HG03342 (cell line): ENCODE data around the gene NLRX1.
"Not testable (repeated sequence)": the region's sequence is repeated elsewhere in the genome, so short reads cannot be mapped to it uniquely, and the experiment has no call there.

Experiments
- ATAC-seq: cut with Tn5 transposase; IDR thresholded peaks from one replicate; pipeline ENCODE4 v1.9.1; 2021; ENCODE audit warnings: mild to moderate bottlenecking, moderate library complexity; ENCODE audit not compliant: unreplicated experiment

The NLRX1 gene

DNA sequence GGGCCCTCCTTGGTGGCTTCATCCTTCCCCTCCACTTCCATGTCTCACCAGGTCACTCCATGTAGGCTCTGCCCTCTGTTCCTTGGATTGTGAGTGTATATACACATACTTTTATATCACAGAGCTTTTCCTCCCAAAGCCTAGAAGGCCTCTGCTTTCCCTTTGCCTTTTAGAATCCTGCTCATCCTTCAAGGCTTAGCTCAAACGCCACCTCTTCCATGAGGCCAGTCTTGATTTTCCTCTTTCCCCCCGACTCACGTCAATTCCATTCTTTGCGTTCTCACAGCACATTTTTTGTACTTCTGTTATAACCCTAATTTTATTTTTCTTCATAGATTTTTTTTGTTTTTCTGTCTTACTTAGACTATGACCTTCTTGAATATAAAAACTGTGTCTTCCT, 15.9 kb upstream of the NLRX1 start:
- no peak for ATAC-seq

DNA sequence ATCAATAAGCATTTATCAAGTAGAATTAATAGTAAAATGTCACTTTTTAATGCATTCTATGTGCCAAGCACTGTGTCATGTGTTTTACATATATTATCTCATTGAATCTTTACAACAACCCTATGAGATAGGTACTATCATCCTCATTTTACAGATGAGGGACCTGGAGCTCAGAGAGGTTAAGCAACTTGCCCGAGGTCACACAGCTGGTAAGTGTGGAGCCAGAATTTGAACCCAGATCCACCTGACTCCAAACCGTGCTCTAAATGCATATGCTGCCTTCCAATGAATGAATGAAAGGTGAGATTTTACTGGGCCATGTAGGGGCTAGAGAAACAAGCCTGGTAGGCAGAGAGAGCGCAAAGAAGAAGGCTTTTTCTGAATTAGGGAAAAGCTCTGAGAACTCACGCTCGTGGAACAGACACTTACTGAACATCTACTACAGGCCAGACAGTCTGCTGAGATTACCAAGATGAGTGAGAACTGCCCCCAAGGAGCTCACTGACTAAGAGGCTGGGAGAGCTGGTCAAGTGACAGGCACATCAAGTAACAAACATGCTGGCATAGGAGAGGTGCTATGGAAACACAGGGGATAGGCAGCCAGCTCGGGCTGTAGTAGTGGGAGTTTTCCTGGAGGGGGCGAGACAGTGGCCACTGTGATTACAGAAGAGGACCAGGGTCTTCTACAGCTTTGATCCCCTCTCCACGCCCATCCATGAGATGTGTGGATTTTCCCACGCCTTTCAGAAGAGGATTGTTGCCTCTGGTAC, 15.3 kb upstream of the NLRX1 start:
- no peak for ATAC-seq

DNA sequence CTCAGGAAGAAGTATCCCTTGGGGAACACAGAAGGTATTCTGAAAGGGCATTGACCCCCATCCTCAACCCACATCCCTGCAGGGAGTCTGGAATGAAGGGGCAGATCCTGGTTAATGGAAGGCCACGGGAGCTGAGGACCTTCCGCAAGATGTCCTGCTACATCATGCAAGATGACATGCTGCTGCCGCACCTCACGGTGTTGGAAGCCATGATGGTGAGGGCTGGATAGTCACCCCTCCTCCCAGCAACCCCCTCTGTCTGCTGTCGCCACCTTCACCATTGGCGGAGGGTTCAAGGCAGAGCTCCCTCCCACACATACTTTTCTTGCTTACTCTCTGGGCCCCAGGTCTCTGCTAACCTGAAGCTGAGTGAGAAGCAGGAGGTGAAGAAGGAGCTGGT, 14.3 kb upstream of the NLRX1 start:
- ATAC-seq = no peak

DNA sequence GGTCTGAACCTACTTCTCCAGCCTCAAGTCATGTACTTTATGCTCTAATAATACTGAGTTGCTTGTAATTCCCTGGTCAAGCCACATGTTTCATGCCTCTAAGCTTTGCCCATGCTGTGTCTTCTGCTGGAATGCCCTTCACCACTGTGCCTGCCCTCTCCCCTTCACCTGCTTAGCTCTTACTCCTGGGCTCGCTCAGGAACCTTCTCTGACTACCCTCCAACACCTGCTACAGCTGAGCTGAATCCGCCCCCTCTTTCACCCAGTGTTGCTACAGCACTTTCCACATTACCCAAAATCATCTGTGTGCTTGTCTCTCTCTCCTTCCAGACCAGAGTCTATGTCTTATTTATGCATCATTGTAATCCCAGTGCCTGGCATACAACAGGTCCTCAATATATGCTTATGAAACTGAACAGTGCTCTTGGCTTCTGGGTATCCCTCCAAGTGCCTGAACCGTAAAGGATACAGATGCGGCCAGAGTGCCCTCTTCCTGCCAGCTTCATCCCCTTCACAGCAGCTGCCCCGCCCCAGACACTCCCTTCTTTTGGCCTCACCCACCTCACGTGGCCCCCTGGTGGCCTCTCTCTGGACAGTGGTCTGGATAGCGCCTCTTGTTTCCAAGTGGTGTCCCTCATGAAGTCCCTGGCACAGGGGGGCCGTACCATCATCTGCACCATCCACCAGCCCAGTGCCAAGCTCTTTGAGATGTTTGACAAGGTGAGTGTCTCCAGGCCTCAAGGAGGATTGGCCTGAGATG, 12.6 kb upstream of the NLRX1 start:
- no peak for ATAC-seq

DNA sequence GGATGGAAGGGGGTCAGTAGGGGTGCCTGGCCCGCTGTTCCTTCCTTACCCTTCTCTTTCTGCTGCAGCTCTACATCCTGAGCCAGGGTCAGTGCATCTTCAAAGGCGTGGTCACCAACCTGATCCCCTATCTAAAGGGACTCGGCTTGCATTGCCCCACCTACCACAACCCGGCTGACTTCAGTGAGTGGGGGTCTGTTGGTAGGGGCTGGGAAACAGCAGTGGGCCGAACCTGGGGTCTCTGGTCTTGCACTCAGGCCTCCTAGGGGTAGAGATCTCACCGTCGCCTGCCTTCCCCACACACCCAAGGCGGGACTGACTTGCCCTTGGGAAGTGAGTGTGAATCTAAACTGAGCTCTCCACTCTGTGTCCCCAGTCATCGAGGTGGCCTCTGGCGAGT, 12.0 kb upstream of the NLRX1 start:
- ATAC-seq = no peak

DNA sequence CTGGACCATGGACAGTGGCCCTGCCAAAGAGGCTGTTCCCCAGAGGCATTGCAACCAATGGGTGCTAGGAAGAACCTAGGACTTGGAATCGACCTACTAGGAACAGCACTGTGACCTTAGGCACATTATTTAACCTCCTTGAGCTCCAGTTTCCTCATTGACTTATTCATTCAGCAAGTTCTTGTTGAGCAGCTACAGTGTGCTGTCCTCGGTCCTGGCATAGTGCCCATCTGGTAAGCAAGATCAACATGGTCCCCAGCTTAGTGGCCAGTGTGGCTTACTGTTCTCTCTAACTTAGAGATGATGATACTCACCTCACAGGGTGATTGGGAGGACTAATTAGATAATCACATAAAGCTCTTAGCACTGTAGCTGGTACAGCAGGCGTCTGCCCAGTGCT, 11.5 kb upstream of the NLRX1 start:
- no peak for ATAC-seq

DNA sequence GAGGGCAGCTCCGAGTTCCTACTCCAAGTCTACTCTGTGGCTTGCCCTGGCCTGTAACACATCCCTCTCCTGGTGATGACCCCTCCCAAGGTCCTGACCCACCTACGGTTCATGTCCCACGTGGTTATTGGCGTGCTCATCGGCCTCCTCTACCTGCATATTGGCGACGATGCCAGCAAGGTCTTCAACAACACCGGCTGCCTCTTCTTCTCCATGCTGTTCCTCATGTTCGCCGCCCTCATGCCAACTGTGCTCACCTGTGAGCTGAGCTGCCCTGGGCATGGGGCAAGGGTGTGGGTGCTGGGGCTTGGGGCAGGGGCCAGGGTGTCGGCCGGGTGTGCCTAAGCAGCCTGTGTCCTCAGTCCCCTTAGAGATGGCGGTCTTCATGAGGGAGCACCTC, 10.1 kb upstream of the NLRX1 start:
- no peak for ATAC-seq

DNA sequence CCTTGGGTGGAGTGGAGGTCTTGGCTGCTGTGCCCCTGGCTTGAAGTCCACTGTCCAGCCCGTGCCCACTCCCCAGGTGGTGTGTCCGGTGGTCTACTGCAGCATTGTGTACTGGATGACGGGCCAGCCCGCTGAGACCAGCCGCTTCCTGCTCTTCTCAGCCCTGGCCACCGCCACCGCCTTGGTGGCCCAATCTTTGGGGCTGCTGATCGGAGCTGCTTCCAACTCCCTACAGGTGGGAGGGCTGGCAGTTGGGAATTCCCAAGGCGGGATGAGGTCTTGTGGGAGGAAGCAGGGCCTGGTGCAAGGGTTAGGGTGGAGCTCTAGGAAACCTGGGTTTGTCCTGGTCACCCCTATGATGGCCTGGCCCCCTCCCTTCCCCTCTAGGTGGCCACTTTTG, 8.4 kb upstream of the NLRX1 start:
- no peak for ATAC-seq

DNA sequence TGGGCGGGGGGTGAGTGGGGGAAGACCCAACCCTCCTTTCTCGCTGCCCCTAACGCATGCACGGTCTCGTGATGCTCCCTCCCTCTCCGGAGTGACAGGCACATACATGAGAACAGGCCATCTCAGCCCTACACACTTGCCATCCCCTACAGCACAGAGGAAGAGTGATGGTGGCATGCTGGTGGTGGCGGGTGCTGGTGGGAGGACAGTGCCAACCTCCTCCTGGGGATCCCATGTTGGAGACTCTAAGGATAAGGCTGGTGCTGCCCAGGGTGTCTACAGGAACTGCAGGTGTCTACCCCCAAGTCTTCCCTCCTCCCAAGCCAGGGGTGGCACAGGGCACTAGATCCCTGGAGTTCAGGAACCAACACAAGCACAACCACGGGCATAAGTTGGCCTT, 6.7 kb upstream of the NLRX1 start:
- no peak for ATAC-seq

DNA sequence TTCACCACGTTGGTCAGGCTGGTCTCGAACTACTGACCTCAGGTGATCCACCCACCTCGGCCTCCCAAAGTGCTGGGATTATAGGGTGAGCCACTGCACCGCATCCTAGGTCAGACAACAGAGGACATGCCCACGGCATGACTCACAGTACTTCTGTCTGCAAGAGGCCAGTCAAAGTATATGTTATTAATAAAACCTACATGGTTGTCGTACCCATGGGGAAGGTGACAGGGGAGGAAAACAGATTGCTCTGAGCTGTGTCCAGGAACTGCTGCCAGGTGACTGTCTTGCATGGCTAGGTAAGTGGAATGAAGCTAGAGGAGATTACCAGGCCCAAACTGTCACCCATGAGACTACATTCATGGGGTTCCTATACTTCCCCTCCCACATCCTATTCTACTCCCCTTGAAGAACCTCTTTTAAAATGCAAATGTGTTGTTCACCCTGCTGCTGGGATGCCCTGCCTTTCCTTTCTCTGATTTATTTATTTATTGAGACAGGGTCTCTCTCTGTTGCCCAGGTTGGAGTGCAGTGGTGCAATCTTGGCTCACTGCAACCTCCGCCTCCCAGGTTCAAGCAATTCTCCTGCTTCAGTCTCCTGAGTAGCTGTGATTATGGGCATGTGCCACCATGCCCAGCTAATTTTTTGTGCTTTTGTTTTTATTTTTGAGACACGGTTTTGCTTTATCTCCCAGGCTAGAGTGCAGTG, 2.0 kb upstream of the NLRX1 start:
- no peak for ATAC-seq

DNA sequence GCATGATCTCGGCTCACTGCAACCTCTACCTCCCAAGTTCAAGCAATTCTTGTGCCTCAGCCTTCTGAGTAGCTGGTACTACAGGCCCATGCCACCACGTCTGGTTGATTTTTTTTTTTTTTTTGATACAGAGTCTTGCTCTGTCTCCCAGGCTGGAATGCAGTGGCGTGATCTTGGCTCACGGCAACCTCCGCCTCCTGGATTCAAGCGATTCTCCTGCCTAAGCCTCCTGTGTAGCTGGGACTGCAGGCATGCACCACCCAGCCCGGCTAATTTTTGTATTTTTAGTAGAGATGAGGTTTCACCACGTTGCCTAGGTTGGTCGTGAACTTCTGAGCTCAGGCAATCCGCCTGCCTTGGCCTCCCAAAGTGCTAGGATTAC, 1.5 kb upstream of the NLRX1 start:
- not testable (repeated sequence) for ATAC-seq

DNA sequence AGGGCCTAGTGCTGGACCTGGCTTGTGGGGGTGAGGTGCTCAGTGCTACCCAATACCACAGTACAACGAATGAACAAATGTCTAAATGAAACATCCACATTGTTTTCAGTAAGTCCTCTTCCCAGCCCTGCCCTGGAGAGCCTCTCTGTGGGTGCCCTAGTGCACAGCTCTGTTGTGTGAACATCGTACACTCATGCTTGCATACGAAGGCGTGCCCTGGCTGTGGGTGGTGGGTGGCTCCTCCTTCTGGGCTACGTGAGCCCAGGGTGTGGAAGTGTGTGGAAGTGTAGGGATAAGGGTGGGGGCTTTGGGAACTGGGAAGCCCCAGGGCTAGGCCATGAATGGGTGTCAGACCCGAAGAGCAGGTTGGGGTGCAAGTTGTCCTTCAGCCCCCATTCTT, 592 bp upstream of the NLRX1 start:
- ATAC-seq = no peak

DNA sequence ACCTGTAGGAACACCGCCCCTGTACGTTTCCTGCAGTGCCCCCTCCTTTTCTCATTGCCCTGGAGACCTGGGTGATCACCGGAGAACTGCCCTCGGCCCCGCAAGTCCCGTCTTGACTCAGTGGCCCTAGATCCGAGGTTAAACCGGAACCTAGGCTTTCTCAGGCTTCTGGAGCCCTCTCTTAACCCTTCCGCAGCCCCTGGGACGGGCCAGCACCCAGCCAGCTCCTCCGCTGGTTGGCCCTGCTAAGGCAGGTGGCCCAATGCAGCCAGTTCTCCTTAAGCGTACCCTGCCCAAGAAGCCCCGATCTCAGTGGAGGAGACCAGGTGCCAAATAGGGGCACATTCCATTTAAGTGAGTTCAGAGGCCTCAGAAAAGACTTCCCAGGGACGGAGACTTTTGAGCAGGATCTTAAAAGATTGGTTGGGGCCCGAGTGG, 776 bp downstream of the NLRX1 start:
- peak; percentile 23 for ATAC-seq

DNA sequence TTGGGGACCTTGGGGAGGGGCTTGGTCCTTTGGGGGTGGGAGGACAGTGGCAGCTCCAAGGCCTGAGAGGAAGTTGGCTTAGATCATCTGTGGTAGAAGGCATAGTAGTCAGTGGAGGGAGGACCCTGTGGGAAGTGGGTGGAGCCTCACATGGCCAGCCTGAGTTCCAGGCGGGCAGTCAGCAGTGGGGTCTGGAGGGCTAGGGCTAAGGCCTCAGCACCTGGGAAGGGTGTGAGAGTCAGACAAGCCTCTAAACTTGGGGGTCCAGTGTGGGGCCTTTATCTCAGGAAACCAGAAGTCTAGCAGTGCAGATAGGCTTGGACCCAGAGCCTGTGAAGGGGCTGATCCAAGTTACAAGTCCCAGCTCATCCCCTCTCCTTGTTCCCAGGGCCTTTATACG, 4.0 kb downstream of the NLRX1 start:
- ATAC-seq = no peak

DNA sequence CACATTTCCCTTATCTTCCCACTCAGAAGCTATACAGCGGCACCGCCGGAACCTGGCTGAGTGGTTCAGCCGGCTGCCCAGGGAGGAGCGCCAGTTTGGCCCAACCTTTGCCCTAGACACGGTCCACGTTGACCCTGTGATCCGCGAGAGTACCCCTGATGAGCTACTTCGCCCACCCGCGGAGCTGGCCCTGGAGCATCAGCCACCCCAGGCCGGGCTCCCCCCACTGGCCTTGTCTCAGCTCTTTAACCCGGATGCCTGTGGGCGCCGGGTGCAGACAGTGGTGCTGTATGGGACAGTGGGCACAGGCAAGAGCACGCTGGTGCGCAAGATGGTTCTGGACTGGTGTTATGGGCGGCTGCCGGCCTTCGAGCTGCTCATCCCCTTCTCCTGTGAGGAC, 4.9 kb downstream of the NLRX1 start:
- no peak for ATAC-seq

DNA sequence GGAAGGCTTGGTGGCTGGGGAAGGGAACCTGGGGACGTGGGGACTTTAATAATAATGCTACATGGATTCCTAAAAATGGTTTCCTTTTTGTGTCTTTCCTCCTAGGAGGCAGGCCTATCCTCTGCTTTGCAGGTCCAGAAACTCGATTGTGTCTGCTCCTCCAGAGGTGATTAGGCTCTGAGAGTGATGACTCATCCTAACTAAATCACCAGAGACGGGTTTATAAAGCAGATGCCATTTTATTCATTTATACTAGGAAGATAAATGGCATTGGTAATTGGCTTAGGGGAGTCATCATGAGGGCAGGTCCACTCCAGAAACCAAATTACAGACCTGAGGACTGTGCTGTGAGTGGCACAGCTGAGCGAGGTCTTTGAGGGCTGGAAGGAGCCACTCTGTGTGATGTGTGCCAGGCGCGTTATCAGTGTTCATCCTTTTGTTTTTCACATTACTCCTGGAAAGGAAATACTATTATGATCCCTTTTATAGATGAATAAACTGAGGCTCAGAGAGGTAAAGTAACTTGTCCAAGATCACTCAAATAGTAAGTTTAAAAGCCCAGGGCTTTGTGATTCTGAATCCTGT, 7.1 kb downstream of the NLRX1 start:
- no peak for ATAC-seq

DNA sequence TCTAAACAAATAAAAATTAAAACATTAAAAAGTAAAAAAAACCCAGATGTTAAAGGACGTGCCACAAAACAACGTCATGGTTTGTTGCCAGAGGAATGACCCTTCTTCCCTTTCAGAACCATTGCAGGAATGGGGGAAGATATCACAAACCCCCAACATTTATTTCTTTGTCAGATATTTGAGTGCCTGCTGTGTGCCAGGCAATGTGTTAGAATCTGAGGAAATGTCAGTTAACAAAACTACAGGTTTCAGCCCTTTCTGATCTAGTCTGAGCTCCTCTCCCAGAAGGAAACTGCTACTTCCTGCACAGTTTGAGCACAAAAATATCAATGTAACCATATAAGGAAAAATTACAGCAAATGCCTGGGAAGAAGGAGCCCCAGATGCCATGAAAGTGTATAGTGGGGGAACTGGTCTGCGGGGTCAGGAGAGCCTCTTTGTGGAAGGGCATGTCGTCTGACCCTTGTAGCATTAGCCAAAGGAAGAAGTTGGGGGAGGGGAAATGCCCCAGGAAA, 9.7 kb downstream of the NLRX1 start:
- no peak for ATAC-seq

DNA sequence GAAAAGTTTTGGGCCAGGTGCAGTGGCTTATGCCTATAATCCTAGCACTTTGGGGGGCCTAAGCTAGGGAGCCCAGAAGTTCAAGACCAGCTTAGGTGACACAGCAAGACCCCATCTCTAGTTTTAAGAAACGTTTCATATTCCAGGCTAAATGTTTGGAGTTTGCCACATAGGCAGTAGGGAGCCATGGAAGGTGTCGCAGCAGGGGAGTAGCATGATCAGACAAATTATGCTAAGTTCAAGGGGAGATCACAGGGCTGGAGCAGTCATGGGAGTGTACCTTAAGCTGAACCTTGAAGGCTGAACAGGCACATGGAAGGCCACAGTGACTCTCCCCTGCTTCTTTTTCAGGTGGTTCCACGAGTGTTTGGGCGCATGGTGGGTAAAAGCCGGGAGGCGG, 10.8 kb downstream of the NLRX1 start:
- ATAC-seq = no peak

DNA sequence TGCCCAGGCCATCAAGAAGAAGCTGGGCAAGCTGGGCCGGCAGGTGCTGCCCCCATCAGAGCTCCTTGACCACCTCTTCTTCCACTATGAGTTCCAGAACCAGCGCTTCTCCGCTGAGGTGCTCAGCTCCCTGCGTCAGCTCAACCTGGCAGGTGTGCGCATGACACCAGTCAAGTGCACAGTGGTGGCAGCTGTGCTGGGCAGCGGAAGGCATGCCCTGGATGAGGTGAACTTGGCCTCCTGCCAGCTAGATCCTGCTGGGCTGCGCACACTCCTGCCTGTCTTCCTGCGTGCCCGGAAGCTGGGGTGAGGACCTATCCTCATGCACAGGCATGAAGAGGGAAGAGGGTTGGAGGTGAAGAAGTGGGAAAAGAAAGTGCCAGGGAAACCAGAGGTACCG, 11.5 kb downstream of the NLRX1 start:
- ATAC-seq = no peak

DNA sequence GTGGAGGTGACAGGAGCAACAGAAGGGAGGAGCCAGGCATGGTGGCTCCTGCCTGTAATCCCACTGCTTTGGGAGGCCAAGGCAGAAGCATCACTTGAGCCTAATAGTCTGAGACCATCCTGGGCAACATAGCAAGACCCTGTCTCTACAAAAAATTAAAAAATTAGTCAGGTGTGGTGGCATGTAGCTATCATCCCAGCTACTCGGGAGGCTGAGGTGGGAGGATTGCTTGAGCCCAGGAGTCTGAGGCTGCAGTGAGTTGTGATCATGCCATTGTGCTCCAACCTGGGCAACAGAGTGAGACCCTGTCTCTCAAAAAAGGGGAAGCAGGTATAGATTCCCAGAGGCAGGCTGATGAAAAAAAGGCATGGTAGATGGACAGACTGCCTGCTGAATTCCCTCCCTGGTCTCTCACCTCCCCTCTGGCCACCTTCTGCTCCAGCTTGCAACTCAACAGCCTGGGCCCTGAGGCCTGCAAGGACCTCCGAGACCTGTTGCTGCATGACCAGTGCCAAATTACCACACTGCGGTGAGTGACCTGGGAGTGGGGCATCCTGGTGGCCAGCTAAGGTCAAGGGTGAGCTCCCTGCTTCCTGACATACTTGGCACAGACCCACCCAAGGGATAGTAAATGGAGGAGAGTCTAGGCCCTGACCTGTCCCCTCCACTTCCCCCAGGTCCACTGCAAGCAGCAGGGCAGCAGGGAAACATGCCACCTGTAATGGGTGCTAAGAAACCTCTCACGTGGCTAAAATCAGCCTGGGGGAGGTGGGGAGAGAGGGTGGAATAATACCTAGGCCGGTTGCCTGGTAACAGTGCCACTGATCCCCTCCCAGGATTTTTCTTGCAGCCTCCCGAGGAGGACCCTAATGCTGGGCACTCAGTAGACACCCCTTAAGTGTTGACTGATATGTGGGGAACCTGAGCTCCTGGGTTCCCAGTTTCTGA, 12.5 kb downstream of the NLRX1 start:
- no peak for ATAC-seq
